ENCODE results near the gene EIF4EBP2.
A peak's percentile ranks its signal among the peaks of the same experiment; 100 is the strongest.

The EIF4EBP2 gene

GRCh38 chr10:70404036-70404786 is at the start of gene EIF4EBP2:
TSS of gene EIF4EBP2 (plus strand) at chr10:70404145. CDS start at chr10:70404402, 257 bp downstream.
- TF ChIP-seq CTCF (IDR thresholded peaks at IDR 0.05; ENCODE audit: insufficient read depth, low read depth, low read length, missing control alignments), result no peak
- peak within 1 kb of the TSS; percentile 84 for H3K4me3 ChIP-seq (ENCODE audit: low read depth, low read length)
- DNase-seq (ENCODE audit: low read depth), result peak; percentile 97

- H3K4me3 ChIP-seq (ENCODE audit: low read depth, low read length), result peak overlapping the region; percentile 54
- DNase-seq (ENCODE audit: low read depth), result peak; percentile 61
- no peak for TF ChIP-seq CTCF (IDR thresholded peaks at IDR 0.05; ENCODE audit: insufficient read depth, low read depth, low read length, missing control alignments)
Observed at GRCh38 chr10:70354556-70354955, 49.4 kb upstream of the EIF4EBP2 start.

- H3K4me3 ChIP-seq (ENCODE audit: low read depth, low read length), result peak overlapping the region; percentile 54
- TF ChIP-seq CTCF (IDR thresholded peaks at IDR 0.05; ENCODE audit: insufficient read depth, low read depth, low read length, missing control alignments), result no peak
- peak; percentile 92 for DNase-seq (ENCODE audit: low read depth)
Observed at GRCh38 chr10:70355051-70356021, 48.6 kb upstream of the EIF4EBP2 start.

- TF ChIP-seq CTCF (IDR thresholded peaks at IDR 0.05; ENCODE audit: insufficient read depth, low read depth, low read length, missing control alignments), result no peak
- peak; percentile 53 for DNase-seq (ENCODE audit: low read depth)
Observed at GRCh38 chr10:70357565-70357964, 46.4 kb upstream of the EIF4EBP2 start.

GRCh38 chr10:70358446-70358845 is 45.5 kb upstream of the EIF4EBP2 start:
- DNase-seq (ENCODE audit: low read depth), result no peak
- no peak for TF ChIP-seq CTCF (IDR thresholded peaks at IDR 0.05; ENCODE audit: insufficient read depth, low read depth, low read length, missing control alignments)
- H3K4me3 ChIP-seq (ENCODE audit: low read depth, low read length), result no peak overlapping the region

More at GRCh38 chr10:70357565-70357964, 46.4 kb upstream of the EIF4EBP2 start:
- no peak overlapping the region for H3K4me3 ChIP-seq (ENCODE audit: low read depth, low read length)

GRCh38 chr10:70359017-70359550 is 44.9 kb upstream of the EIF4EBP2 start:
- no peak for DNase-seq (ENCODE audit: low read depth)
- no peak for TF ChIP-seq CTCF (IDR thresholded peaks at IDR 0.05; ENCODE audit: insufficient read depth, low read depth, low read length, missing control alignments)
- no peak overlapping the region for H3K4me3 ChIP-seq (ENCODE audit: low read depth, low read length)

All from GM12865 (cell line).